DOHH2 (cell line): ENCODE results near the gene OTOP3.

Experiments
- H3F3A ChIP-seq: fragments of 200-600 bp; sonication (generic), shearing (Covaris generic); 2 replicates; pipeline ENCODE4 v1.6.0; 2016; ENCODE audit warnings: antibody characterized with exemption, mild to moderate bottlenecking; ENCODE audit not compliant: control insufficient read depth, insufficient read depth
- H3K27ac ChIP-seq: fragments of 200-600 bp; sonication (generic); 2 replicates; pipeline ENCODE4 v1.5.1; 2014; ENCODE audit warnings: low read depth, mild to moderate bottlenecking, low read length, moderate library complexity
- H3K27me3 ChIP-seq: fragments of 200-600 bp; sonication (generic); 2 replicates; pipeline ENCODE4 v1.6.1; 2014; ENCODE audit warnings: mild to moderate bottlenecking, low read length, mixed read lengths; ENCODE audit not compliant: control insufficient read depth
- H3K36me3 ChIP-seq: fragments of 200-600 bp; sonication (generic); 2 replicates; pipeline ENCODE4 v1.6.1; 2014; ENCODE audit warnings: mild to moderate bottlenecking, low read length, moderate library complexity, mixed read lengths; ENCODE audit not compliant: control insufficient read depth
- H3K4me1 ChIP-seq: fragments of 200-600 bp; sonication (generic); 2 replicates; pipeline ENCODE4 v1.6.1; 2014; ENCODE audit warnings: mild to moderate bottlenecking, low read length, mixed read lengths; ENCODE audit not compliant: control insufficient read depth
- H3K4me2 ChIP-seq: fragments of 200-600 bp; sonication (generic); 2 replicates; pipeline ENCODE4 v1.6.0; 2014; ENCODE audit warnings: mild to moderate bottlenecking, low read length, moderate library complexity
- H3K4me3 ChIP-seq: fragments of 200-600 bp; sonication (generic); 2 replicates; pipeline ENCODE4 v1.5.1; 2014; ENCODE audit warnings: mild to moderate bottlenecking, low read length, mixed read lengths
- H3K79me2 ChIP-seq: fragments of 200-600 bp; sonication (generic); 2 replicates; pipeline ENCODE4 v1.6.1; 2014; ENCODE audit warnings: mild to moderate bottlenecking, low read length, mixed read lengths; ENCODE audit not compliant: control insufficient read depth
- H3K9me2 ChIP-seq: fragments of 200-600 bp; sonication (generic); replicated peaks from 2 replicates; pipeline ENCODE4 v1.6.1; 2014; ENCODE audit warnings: mild to moderate bottlenecking, low read length, mixed read lengths; ENCODE audit not compliant: control insufficient read depth
- H3K9me3 ChIP-seq: fragments of 200-600 bp; sonication (generic); 2 replicates; pipeline ENCODE4 v1.6.1; 2014; ENCODE audit warnings: antibody characterized with exemption, low read length, mixed read lengths; ENCODE audit not compliant: control insufficient read depth, insufficient read depth
- H4K20me1 ChIP-seq: fragments of 200-600 bp; sonication (generic); 2 replicates; pipeline ENCODE4 v1.6.0; 2014; ENCODE audit warnings: low read depth, mild to moderate bottlenecking, antibody characterized with exemption, low read length, moderate library complexity; ENCODE audit not compliant: control insufficient read depth, insufficient read depth
- EZH2phosphoT487 ChIP-seq: fragments of 200-600 bp; sonication (generic); IDR thresholded peaks from 2 replicates; pipeline ENCODE4 v1.6.1; 2017; ENCODE audit warnings: borderline replicate concordance, mild to moderate bottlenecking, antibody characterized with exemption, low read length, moderate library complexity, mixed read lengths
- TF ChIP-seq, protein P1 (sequence below): fragments of 200-600 bp; sonication (generic); IDR thresholded peaks from one replicate; pipeline ENCODE4 v1.5.1; 2014; ENCODE audit warnings: antibody characterized with exemption, mild to moderate bottlenecking, low read depth, low read length; ENCODE audit not compliant: poor library complexity, severe bottlenecking

OTOP3 gene

DNA sequence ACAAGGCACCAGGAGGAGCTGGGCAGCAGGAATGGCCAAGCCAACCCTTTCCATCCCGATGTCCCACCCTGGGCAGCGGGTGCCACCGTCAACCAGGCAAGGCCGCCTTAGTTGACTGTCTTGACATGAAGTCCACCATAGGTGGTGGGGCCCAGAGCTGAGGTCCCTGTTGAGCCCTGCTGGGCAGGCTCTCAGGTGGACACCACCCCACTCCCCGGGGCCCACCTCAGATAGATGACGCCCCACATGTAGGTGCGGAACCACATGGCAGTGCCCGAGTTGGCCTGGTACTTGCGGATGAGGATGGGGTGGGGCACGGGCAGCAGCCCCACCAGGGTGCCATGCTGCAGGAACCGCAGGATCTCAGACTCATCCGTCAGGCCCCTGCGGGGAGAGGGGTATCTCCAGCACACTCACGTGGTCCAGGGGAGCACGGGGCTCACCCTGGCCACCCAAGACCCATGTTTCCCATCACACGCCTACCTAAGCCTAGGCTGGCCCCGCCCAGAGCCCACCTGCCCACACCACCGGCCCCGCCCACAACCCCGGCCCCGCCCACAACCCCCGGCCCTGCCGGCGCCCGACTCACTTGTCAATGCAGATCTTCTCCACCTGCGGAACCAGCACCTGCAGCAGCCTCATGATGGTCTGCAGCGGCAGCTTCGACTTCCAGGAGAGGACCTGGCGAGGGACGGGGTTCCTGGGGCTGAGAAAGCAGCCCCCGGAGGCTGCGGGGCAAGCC is 16.2 kb downstream of the OTOP3 start:
- Histone ChIP-seq H3K79me2 (no peaks in the 10 kb centered on the region), H3K4me3 (no peak overlapping the region), H3K9me2 (no peaks in the 10 kb centered on the region), H3K36me3 (no peaks in the 10 kb centered on the region), H3K27ac (no peak overlapping the region), H3F3A (no peaks in the 10 kb centered on the region), H3K4me2 (no peak overlapping the region), H4K20me1 (no peaks in the 10 kb centered on the region), H3K9me3 (no peaks in the 10 kb centered on the region), H3K27me3 (no peaks in the 10 kb centered on the region), H3K4me1 (no peaks in the 10 kb centered on the region)
- no peak for TF ChIP-seq EZH2phosphoT487
- TF ChIP-seq, protein P1, sequence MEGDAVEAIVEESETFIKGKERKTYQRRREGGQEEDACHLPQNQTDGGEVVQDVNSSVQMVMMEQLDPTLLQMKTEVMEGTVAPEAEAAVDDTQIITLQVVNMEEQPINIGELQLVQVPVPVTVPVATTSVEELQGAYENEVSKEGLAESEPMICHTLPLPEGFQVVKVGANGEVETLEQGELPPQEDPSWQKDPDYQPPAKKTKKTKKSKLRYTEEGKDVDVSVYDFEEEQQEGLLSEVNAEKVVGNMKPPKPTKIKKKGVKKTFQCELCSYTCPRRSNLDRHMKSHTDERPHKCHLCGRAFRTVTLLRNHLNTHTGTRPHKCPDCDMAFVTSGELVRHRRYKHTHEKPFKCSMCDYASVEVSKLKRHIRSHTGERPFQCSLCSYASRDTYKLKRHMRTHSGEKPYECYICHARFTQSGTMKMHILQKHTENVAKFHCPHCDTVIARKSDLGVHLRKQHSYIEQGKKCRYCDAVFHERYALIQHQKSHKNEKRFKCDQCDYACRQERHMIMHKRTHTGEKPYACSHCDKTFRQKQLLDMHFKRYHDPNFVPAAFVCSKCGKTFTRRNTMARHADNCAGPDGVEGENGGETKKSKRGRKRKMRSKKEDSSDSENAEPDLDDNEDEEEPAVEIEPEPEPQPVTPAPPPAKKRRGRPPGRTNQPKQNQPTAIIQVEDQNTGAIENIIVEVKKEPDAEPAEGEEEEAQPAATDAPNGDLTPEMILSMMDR, result no peak

DNA sequence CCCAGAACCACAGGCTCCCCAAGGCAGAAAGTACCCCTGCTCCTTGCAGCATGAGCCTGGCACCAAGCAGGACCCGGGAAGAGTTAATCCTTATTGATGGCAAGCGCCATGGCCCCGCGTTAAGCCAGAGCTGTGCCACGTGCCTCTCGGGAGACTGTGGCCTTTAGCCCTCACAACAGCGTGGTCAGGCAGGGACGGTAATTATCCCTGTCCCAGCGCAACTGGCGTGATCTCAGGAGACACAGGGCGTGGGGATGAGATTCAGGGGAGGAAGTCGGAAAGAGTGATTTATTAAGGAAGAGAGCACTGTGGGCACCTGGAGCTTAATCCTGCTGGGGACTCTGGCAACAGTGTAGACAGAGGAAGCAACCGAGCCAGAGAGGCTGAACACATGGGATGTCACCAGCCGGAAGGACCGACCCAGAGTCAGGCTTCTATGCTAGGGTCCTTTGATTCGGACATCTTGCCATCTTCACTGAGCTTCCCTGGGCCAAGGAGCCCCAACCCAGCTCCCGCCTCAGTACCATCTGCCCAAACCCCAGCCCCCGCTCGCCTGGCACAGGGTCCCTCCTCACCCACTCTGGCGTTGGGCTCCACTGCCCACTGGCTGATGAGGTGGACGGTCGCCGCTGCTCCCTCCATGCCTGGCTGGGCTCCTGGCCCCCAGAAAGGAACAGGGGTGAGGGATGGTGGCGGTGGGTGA is 16.9 kb downstream of the OTOP3 start:
- H3K27ac ChIP-seq, result no peak overlapping the region
- no peaks in the 10 kb centered on the region for H4K20me1 ChIP-seq
- no peaks in the 10 kb centered on the region for H3K9me2 ChIP-seq
- no peak overlapping the region for H3K4me3 ChIP-seq
- no peaks in the 10 kb centered on the region for H3K79me2 ChIP-seq
- TF ChIP-seq, protein P1, result no peak
- no peak for TF ChIP-seq EZH2phosphoT487
- no peaks in the 10 kb centered on the region for H3K27me3 ChIP-seq
- H3K9me3 ChIP-seq, result no peaks in the 10 kb centered on the region
- no peaks in the 10 kb centered on the region for H3F3A ChIP-seq
- no peak overlapping the region for H3K4me2 ChIP-seq
- no peaks in the 10 kb centered on the region for H3K36me3 ChIP-seq
- H3K4me1 ChIP-seq, result no peaks in the 10 kb centered on the region

DNA sequence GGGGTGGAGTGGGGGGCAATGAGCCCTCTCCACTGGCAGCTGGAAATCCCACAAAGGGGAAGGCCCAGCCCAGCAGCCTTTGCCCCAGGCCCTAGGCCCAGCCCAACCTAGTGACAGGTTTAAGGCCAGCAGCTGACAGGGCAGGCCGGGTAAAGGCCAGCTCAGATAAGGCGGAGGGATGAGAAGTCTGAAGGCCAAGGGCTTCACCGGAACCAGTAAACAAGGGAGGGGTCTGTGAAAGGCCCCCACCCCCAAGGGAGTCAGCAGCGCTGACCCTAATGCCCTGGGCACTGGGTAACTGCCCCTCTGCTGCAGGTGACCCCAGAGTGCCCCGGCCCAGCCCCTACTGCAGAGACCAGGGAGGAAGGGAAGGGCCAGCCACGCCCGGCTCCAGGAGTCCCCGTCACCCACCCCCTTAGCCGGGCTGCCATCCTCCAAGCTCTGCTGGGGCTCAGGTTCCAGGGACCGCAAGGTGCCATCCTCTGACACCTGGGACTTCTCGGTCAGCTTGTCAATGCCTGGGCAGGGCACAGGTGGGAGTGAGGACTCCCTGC is 17.5 kb downstream of the OTOP3 start:
- Histone ChIP-seq H3K27me3 (no peaks in the 10 kb centered on the region), H3K4me3 (no peak overlapping the region), H3K36me3 (no peaks in the 10 kb centered on the region), H4K20me1 (no peaks in the 10 kb centered on the region), H3F3A (no peaks in the 10 kb centered on the region), H3K79me2 (no peaks in the 10 kb centered on the region), H3K27ac (no peak overlapping the region), H3K4me1 (no peaks in the 10 kb centered on the region), H3K9me3 (no peaks in the 10 kb centered on the region), H3K9me2 (no peaks in the 10 kb centered on the region), H3K4me2 (no peak overlapping the region)
- TF ChIP-seq EZH2phosphoT487, result no peak
- TF ChIP-seq, protein P1, result no peak
